HL-60/S4 treated with phorbol 12-myristate 13-acetate at 8.2 ng/mL for 4 days and 3 days (cell line): ENCODE measurements around the gene MAEA.

Experiments
- in situ Hi-C: fragments of 300-500 bp; cut with MboI; formaldehyde crosslinking; loops from 2 replicates; pipeline ENCODE4 v1.15.0; 2022; ENCODE audit warnings: low sequenced_read_pairs

The MAEA gene

DNA sequence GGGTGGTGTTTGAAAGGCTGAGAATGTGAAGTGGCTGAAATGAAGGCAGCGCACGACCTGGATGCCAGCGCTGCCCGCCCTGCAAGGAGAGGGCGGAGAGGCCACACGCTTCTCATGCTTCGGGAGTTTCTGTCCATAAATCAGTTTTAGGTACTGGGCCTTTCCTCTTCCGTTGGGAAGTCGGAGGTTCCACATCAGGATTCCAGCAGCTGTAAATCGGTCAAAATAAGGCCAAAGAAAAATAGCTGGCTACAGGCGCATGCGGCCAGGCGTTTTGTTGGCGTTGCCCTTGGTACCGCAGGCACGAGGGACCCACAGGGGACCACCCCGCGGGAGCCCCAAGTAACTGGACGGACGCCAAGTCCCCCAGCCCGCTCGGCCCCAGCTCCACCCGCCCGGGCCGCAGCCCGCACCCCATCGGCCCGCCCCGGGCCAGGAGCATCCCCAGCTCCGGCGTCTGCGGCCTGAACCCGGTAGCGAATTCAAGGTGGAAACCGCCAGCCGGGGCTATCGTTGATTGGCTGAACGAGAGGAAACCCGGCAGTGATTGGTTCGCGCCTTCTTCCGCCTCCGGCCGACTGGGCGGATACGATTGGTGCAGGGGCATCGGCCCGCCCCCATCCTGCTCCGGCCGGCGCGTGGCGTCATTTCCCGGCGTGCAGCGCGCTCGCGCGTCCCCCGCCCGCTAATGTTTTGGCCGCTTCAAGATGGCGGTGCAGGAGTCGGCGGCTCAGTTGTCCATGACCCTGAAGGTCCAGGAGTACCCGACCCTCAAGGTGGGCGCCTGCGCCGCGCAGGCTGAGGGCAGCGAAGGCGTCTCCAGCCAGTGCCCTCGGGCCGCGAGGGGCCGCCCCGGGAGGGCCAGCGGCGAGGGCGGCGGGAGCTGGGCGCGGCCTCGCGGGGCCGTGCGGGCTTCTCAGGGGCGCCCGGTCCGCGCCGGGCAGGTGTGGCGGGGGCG is at the start of gene MAEA:
Gene MAEA, plus strand, starts transcription at position 685 of the 958 bp plus-strand sequence. Its CDS starts 23 bp downstream, at position 708.
- in situ Hi-C loops = no loop called here

GRCh38 chr4:1239950-1240307 is 49.8 kb upstream of the MAEA start:
- in situ Hi-C loops = no loop called here

GRCh38 chr4:1240721-1241465 is 48.8 kb upstream of the MAEA start:
- in situ Hi-C loops = no loop called here

DNA sequence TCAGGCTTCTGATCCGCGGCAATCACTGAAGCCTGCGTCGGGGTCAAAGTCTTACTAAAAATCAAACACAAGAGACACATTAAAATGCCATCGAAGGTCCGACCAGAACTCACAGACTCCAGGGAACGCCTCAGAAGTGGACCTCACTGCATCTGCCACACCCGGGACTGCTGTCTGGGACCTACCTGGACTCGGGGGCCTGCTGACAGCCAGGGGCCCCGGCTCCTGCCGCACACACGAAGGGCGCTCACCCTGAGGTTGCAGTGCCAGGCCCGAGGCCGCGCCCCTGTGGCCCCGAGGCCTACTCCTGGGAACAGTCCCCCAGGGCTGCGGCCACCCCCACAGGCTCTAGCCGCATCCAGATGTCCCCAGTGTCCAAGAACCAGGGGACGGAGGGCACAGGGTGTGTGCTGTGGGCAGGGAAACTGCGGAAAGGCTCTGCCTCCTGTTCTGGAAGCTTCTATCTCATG is 48.2 kb upstream of the MAEA start:
- in situ Hi-C loops = no loop called here

DNA sequence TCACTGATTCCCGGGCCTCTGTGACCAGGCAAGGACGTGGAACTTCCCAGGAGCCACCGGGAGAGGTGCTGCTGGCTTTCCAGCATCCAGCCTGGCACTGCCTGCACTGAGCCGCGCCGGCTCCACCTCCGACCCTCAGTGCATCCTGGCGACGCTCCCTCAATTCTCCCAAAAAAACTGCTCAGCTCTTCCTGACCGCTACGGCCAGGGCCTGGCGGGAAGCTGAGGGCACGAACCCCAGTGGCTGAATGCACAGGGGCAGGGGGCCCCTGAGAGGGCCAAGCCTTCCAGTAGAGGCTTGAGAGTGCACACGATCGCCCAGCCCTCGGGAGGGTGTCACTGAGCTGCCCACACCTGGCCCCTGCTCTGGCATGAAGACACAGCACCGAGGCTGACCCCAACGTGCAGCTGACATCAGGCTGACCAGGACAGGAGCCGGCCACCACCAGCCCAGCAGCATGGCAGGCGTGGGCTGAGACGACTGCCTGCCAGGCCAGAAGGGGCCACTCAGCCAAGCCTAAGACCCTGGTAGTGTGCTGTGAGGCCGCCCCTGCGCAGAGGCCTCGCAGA is 47.7 kb upstream of the MAEA start:
- in situ Hi-C loops = no loop called here

- in situ Hi-C loops = no loop called here
Observed at GRCh38 chr4:1242506-1243450, 46.9 kb upstream of the MAEA start.

- in situ Hi-C loops = no loop called here
Observed at GRCh38 chr4:1243451-1244080, 46.1 kb upstream of the MAEA start.

DNA sequence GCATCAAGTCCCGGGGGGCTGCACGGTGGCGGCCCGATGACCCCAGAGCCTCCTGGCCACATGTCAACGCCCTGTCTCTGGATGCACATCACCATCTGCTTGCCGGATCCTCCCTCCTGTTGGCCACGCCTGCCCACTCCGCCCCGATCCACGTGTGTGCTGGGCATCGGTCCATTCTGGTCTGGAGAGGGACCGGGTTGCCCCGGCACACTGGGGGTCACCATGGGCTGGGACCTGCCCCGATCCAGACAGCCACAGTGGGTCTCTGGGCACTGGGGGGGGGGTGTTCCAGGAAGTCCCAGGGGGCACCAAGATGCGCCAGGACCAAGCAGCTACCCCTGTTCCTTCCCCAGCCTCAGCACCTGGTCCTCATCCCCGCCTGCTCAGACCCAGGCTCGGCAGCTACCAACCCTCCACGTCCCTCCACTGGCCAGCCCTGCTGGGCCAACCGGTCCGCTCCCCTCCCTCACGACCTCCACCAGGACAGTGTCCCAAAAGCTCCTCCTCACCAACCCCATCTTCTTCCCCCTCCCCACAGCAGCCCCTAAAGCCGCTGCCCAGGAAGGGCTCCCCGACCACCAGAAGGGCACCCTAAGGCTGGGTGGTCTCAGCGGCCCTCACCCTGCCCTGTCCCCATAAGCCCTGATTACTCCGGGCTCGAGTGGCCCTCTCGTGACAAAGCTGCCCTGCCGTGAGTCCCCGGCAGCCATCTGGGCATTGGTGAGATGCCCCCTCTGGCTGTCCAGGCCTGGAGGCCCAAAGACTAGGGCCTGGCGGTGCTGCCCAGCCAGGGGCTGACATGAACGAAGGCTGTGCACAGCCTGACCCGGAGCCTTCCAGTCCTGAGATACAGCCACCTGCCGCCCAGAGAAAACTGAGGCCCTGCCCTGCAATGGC is 45.4 kb upstream of the MAEA start:
- in situ Hi-C loops = no loop called here

DNA sequence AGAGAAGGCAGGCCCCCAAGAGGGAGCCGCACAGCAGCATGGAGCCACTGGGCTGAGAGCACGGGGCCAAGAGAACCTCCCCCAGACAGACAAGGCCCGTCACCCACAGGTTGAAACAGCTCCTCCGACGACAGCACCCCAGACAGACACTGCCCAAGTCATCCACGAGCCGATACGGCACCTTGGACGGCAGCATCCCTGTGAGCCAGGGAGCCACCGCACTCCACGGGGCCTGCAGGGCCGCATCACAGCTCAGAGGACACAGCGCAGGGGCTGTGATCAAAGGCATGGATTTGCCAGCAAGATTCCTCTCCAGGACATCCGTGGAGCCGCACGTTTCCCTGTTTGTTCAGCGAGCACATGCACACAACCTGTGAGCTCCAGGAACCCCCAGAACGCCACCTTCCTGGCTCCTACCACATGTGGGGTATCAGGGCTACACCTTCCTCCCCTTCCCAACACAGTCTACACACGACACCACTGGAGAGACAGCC is 44.7 kb upstream of the MAEA start:
- in situ Hi-C loops = no loop called here

GRCh38 chr4:1245481-1246051 is 44.1 kb upstream of the MAEA start:
- in situ Hi-C loops = no loop called here

GRCh38 chr4:1246111-1246881 is 43.4 kb upstream of the MAEA start:
- in situ Hi-C loops = no loop called here

DNA sequence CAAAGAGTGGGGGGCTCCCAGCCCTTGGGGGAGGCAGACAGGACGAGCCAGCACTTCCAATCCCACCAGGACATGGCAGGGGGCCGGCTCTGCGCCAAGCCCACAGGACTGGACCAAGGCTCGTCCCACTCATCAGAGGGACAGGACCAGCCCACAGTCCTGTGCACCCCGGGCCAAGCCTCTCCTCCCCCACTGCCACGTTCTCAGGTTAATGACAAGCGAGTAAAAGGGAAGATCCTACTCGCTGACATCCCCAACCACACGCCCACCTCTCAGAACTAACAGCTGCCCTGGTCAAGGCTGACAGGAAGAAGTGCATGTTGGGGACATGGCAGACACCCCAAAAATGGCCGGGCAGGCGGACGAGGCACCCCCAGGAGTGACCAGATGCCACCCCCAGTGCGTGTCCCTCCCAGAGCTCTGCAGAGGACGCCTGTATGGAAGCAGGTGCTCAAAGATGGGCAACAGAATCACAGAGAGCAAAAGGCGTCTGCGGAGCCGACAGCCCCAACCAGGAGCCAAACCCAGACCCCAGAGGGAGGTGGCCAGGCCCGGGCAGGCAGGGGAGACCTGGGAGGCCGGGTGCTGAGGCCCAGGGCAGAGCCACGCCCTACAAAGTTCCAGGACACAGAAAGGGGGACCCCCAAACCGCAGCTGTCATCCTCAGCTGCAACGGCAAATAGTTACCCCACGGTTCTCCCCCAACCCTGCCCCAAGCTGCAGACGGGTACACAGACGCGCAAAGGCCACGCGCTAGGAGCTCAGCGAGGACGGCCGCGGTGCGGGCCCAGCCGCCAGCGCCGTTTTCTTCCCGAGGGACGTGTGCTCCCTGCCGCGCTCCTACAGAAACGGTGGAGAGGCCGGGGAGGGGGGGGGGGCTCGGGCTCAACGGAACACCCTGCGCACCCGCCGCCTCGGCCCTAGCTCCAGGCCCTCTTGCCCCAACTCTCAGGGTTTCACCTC is 42.5 kb upstream of the MAEA start:
- in situ Hi-C loops = no loop called here

DNA sequence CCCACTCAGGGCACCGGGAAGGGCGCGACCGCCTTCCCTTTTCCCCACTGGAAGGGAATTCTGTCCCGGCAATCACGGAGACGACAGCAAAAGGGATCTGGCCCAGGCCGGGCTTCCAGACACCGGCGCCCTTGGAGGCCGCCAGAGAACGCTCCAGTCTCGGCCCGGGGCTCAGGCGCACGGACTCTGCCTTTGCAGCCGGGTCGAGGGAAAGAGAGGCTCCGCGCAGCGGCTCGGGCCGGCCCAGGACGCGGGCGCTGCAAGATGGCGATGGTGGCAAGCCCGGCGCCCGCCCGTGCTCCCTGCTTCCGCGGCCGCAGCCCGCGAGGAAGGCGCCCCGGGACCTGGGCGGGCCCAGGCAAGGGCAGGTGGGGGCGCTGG is 41.8 kb upstream of the MAEA start:
- in situ Hi-C loops = no loop called here

DNA sequence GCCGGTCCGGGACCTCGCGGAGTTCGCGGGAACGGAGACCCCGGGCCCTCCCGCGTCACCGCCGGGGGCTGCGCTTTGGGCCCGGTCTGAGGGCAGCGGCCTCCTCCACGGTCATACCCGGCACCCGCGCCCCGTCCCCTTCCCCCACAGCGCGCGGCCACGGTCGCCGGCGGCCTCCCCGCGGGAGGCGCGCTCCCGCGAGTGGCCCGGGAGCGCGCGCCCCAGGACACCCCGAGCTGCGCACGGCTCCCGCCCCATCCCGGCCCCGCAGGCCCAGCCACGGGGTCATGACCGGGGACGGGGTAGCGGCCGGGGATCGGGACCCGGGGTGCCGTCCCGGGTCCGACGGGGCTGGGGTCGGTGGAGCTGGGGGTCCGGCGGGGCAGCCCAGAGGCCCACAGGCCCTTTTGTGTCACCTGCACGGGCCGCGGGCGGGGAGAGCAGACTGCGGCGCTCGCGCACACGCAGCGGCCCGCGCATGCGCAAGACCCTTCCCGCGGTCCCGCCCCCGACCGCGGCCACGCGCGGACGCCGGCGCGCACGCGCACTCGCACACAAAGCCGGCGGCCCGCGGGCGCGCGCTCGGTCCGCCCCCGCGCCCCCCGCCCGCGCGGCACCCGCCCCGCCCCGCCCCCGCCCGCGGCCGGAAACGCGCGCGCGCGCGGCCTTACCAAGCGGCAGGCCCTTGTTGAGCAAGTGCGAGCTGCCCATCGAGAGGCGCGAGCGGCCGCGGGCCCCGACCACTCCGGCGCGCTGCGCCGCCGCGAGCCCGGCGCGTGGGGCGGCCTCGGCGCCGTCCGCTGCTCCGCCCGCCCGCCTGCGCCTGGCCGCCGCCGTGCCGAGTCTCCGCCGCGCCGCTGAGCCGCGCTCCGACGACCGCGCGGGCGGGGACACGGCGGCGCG is 41.2 kb upstream of the MAEA start, which contains the start of gene CTBP1:
Gene CTBP1, minus strand, starts transcription at position 886 of the 903 bp plus-strand sequence. CDS start 7,799 bp downstream, outside the sequence.
- in situ Hi-C loops = no loop called here

- in situ Hi-C loops = no loop called here
Observed at GRCh38 chr4:1249148-1249730, 40.5 kb upstream of the MAEA start.
